HG03432 (cell line): ENCODE measurements around the gene FZR1.

Experiments used
- ATAC-seq: cut with Tn5 transposase; IDR thresholded peaks from one replicate; pipeline ENCODE4 v1.9.1; 2021; ENCODE audit warnings: mild to moderate bottlenecking, moderate library complexity; ENCODE audit not compliant: unreplicated experiment

Gene FZR1

GRCh38 chr19:3512562-3513228 lies 6.6 kb downstream of the FZR1 start:
- no peak for ATAC-seq

GRCh38 chr19:3513229-3514140 lies 7.4 kb downstream of the FZR1 start:
- ATAC-seq = no peak

GRCh38 chr19:3514930-3515329 lies 8.8 kb downstream of the FZR1 start:
- ATAC-seq = no peak

- ATAC-seq = no peak
Observed at GRCh38 chr19:3515891-3516422, 9.8 kb downstream of the FZR1 start.

- no peak for ATAC-seq
Observed at GRCh38 chr19:3516675-3517207, 10.6 kb downstream of the FZR1 start.

GRCh38 chr19:3517638-3518037 lies 11.5 kb downstream of the FZR1 start:
- no peak for ATAC-seq

GRCh38 chr19:3518255-3518654 lies 12.1 kb downstream of the FZR1 start:
- no peak for ATAC-seq

GRCh38 chr19:3518659-3519058 lies 12.5 kb downstream of the FZR1 start:
- no peak for ATAC-seq

GRCh38 chr19:3519126-3519525 lies 13.0 kb downstream of the FZR1 start:
- no peak for ATAC-seq

GRCh38 chr19:3520166-3521103 lies 14.3 kb downstream of the FZR1 start:
- ATAC-seq = no peak

GRCh38 chr19:3521104-3521445 lies 15.0 kb downstream of the FZR1 start:
- no peak for ATAC-seq

GRCh38 chr19:3522421-3523360 lies 16.6 kb downstream of the FZR1 start:
- no peak for ATAC-seq

- ATAC-seq = no peak
Observed at GRCh38 chr19:3523361-3524077, 17.4 kb downstream of the FZR1 start.

GRCh38 chr19:3524078-3524842 lies 18.1 kb downstream of the FZR1 start:
- no peak for ATAC-seq

GRCh38 chr19:3524904-3525451 lies 18.9 kb downstream of the FZR1 start:
- no peak for ATAC-seq

GRCh38 chr19:3526507-3527237 lies 20.6 kb downstream of the FZR1 start:
- no peak for ATAC-seq

GRCh38 chr19:3527238-3527910 lies 21.3 kb downstream of the FZR1 start:
- no peak for ATAC-seq
